ENCODE data around the gene LSM12.
"Not testable (repeated sequence)": the region's sequence is repeated elsewhere in the genome, so short reads cannot be mapped to it uniquely, and the experiment has no call there.

LSM12 gene

DNA sequence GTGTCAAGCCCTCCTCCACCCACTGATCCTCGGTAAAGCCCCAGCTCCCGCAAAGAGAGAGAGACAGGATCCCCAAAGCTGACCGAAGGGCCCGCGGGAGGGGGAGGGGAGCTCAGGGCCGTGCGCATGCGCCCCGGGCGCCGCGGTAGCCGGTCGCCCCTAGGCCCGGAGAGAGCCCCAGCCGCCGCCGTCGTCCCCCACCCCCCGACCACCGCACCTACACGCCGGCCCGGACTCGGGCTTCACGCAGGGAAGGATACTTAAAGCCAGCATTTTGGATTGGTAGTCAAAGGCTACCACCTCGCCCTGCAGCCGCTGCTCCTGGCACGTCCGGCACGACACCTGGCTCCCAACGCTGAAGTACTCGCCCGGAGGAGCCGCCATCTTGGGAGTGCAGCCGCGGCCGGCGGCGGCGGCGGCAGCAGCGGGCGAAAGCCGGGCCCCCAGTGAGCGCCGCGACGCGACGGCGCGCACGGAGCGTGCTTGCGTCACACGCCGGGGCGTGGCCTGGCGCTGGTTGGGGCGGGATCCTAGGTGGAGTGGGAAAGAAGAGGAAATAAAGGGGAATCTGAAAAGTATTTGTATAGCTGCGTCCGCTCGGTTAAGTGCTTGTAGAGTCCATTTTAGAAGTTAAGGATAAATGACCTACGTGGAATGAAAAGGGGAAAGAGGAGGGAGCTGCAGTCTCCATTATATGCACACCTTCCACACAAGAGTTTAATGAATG, at the start of gene LSM12:
Gene LSM12 (minus strand): TSS at position 468 of the 727 bp plus-strand sequence. CDS start 84 bp downstream, at position 384.
- DNase-seq = peak; percentile 90

DNA sequence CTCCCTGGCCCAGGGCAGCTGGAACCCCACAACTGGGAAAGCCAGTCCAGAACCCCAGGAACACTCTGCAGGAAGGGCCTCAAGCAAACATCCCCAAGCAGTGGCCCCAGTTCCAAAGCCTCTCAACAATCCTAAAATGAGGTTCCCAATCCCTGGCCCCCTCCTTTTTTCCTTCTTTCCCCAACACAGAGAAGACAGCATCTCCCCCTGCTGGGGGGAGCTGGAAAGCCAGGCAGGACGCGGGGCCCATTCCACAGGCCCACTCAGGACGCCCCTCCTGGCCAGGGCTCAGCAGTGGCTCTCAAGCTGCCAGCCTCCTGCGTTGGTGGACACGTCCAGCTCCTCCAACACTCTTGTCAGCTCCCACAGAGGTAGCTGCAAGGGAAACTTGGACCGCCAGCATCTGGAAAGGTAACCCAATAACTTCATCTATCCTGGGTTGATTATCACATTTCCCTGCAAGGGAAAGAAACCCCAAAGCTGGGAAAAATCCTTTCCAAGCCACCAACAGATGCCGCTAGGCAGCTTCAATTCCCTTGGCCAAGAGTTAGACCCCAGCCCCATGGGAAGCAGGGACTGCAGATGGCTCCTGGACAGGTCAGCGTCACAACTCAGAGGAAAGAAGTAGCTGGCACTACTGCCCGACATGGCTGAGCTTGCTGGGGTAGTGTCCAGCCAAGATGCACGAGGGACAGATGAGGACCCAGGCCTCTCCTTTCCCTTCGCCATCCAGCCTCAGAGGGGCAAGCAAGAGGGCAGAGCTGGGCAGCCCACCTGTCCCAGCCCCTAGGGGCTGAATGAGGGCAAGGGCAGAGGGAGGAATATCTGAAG, 49.3 kb upstream of the LSM12 start:
- no peak for DNase-seq

DNA sequence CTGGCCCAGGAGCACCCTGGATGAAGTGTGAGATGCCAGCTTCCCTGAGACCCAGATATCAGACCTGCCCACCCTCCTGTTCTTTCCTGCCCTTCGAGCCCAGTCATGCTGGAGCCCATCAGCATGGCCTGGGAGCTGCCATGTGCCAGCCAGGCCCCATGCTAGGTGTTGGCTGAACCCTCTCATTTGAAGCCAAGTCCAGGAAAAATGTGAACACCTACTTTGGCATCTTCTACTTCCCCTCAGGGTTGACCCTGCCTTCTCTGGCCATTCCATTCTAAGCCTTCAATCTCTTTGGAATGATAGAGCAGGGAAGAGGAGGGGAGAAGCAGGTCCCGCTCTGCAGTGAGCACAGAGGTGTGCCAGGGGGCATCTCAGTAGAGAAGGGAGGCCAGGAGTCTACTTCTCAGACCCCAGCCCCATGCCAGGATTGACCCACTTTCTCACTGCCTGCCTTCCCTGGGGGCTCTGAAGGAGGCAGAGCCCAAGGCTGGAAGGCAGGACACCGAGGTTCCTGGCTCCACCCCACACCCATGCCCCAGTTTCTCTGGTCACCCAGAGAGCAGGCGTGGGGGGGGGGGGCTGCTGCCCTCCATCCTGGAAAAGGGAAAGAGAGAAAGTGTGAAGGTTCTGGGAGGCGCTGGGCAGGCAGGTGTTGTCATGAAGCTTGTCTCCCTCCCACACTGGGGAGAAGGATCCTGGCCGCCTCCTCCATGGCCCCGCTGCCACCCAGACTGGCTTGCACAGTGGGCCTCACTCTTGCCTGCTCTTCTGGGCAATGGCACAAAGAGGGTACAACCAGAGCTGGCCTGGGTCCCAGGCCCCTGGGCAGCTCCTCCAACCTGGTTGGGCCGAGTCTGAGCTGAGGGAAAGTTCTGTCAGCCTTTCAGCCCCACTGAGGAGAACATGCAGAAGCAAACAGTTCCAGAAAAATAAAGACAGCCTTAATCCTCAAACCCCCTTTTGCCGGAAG, 47.7 kb upstream of the LSM12 start:
- no peak for DNase-seq

DNA sequence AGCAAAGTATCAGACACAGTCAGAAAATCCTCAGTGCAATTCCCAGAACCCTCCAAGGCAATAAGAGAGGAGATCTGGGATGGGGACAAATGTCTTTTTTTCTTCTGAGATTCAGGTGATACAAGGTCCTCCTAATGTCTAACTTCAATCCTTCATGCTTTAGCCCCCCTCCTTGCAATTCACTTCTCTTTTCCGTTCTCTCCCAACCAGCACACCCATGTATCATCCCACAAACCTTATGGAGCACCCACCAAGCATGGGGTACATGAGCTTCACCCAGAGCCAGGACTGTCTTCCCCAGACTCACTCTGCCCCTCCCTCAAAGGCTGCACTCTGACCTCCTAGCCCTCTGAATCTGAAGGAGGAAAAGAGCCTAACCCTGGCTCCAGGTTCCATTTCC, 46.9 kb upstream of the LSM12 start:
- no peak for DNase-seq

DNA sequence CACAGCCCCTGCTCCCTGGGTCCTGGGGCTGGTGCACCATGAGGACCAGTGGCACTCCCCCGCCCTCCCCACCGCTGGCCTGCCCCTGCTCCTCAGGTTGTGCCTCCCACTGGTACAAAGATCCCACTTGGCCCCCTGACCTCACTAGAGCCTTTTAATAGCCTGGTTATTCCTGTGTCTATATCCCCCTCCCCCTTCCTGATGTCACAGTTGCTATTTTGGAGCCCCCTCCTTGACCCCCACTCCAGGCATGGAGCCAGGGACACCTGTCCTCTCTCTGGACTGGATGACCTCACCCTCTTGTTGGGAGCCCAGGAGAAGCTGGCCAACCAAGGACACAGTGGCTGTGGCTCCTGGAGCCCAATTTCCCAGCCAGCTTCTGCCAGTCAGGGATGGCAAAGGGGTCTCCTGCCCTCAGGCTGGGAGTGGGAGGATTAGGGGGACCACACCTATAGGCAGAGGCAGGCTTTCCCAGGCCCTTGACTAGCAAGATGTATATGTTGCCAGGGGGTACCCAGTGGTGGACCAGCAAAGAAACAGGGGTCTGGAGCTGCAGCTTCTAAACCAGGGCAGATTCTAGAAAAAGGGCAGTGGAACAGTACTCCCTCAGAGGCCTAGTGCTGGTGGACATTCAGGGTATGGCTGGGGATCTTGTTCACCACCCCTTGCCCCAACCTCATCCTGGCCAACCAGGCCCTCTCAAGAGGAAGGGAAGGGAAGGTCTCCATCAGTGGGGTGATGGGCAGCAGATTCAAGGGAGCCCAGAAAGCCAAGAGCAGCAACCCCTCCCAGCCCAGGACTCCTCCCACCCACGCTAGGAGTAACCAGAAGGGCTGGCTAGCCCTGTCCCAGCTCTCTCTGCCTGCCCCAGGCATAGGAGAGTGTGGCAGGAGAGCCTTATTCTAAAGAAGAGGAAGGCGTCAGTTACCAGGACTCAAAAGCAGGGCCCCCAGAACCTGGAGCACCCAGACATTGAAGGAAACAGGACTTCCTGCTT, 46.1 kb upstream of the LSM12 start:
- DNase-seq = no peak

DNA sequence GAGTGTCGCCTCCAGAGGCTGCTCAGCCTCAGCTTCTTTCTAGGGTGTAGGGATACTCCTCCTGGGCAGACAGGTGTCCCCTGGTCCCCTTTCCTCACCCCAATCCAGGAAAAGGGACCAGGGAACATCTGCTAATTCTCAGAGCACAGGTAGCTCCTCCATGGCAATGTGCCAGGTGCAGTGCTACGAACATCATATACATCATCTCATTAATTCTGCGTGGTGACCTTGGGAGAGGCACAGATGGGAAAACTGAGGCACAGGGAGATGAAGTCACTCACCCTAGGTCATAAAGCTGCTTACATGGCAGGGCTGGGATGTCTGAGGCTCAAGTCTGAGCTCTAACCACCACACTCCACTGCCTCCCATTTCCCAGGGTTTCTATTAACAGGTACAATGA, 45.3 kb upstream of the LSM12 start:
- DNase-seq = no peak

DNA sequence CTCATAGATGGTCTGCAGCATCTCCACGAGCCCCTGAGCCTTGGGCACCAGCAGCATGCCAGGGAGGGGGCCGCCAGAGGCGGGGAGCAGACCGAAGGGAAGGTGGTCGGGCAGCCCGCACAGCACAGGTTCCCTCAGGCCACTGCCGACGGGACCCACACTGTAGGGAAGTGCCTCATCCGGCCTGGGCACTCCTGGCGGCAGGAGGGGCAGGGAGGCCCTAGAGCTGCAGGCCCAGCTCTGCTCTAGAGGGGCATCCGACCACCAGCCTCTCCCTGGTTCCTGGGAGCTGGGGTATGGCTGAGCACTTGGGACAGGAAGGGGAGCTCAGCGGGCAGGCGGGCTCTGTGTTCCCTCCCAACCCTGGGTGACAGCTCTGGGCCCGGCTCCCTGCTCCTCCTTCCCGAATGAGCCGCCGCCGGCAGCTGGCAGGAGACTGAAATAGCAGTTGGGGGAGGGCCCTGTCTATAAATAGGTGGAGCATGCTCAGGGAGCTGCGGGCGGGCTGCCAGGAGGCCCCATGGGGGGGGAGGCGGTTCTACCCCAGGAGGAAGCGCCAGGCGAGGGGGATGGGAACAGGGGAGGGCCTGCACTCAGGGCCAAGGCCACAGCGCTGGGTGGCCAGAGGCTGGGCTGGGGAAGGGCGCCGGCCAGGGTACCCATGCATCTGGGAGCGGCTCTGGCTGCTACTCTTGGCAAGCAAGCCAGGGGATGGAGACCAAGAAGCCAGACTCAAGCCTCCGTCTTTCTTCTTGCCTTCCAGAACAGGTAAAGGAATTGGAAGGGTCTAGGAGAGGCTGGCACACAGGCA, 44.6 kb upstream of the LSM12 start:
- DNase-seq = peak; percentile 90

DNA sequence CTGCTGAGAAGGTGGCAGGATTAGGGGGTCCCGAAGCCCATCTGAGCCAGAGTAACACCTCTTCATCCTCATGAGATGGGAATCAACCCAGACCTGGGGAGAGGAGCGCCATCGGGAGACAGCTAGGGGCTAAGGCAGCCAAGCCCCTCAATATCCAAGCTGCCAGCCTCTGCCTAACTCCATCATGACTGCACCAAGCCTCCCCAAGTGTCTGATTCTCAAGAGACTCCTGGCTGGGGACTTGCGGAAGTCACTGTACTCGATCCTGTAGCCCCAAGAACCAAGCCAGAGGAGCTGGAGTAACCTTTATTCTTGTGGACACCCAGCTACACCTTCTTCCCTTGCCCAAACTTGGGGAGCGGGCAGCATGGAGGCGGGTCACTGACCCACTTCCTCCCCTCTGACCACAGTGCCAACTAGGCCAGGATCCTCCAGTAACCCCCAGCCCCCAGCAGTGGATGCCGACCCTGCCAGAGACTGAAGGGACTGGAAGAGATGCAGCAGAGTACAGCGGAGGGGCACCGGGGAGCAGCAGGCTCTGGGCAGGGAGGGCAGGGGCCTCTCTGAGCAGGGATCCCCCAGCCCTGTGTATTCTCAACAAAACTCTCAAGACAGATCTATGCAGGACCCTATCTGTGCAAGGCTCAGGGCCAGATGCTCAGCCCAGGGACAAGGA, 43.7 kb upstream of the LSM12 start:
- no peak for DNase-seq

DNA sequence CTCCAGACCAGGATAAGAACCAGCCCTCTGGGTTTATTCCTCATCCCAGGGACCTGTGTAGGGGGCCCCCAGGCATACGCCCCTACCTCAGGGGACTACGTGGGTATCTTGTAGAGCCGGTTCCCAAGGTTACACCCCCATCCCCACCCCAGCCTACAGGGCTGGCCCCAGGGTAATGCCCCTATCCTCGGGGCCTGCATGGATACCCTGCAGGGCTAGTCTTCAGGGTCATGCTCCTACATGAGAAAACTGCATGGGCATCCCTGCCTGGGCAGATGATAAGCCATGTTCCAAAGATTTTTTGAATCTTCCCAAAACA, 42.8 kb upstream of the LSM12 start:
- no peak for DNase-seq

DNA sequence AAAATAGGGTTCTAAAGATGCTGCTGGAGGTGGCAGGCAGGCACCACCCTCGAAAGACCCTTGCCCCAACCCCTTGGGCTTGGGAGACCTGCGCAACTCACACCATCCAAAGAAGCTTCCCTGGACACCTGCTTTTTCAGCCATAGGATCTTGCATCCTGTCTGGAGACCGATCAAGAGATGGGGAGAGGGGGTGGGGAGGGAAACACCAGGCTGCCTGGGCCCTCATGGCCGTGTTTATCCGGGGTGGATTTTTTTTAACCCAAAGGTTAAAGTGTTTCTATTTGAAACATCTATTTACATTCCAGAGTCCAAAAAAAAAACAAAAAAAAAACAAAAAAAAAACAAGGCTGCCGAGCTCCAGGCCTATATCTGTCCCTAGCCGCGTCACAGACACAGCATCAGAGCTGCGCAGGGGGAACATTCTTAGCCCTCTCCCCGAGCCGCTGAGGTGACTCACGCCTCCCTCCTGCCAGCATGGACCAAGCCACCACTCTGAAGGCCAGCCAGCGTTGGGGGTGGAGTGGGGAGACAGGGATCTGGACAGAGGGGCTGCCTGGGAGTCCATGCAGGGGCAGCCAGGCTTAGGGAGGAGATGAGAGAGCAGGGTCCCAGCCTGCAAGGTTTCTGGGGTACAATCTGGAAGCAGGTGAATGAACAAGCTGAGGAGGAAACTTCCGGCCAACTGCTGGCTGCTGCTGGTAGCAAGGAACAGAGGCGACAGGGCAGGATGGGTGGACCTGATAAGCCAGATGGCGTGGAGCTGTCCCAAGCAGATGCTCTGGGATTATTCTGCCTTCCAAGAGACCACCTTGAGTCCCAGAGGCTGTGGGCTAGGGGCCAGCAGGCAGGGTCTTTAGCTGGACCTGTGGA, 42.2 kb upstream of the LSM12 start:
- no peak for DNase-seq

DNA sequence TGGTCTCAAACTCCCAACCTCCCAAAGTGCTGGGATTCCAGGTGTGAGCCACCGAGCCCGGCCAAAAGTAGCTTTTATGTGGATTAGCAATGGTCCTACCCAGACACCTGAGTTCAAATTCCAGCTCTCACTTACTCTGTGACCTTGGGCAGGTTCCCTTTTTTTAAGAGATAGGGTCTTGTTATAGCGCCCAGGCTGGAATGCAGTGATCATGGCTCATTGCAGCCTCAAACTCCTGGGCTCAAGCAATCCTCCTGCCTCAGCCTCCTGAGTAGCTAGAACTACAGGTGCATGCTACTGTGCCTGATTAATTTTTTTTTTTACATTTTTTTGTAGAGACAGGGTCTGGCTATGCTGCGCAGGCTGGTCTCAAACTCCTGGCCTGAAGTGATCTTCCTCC, 40.3 kb upstream of the LSM12 start:
- no peak for DNase-seq

DNA sequence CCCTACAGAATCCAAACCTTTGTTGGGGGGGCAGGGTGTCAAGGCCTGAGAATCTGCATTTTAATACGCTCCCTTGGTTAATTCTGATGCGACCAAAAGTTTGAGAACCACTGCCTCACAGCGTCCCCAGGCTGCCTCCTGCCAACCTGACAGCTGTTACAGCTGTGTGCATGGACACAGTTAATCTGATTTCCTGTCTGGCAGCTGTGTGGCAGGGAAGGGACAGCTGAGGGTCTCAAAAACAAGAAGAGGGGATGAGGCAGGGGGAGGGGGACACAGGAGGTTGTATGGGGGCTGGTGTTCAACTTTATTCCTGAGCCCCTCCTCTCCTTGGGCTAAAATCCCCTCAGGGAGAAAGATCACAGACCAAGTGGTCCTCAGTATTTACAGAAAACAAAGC, 39.5 kb upstream of the LSM12 start:
- no peak for DNase-seq

DNA sequence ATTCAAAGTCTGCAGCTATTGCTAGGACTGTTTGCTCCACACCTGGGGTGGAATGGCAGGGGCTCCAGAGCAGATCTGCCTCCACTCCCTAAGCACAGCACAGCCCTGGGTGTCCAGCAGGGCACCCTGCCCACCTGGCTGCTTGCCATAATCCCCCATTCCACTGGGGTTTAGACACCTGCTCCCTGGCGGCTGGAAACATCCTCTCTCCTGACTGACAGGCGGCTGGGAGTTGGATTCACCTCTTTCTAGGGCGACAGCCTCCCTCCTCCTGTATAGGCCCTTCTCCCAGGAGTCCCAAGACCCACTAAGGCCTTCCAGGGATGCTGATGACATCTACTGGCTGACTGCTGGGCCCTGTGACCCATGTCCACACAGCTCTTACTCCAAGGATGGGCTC, 39.0 kb upstream of the LSM12 start:
- DNase-seq = peak; percentile 42

DNA sequence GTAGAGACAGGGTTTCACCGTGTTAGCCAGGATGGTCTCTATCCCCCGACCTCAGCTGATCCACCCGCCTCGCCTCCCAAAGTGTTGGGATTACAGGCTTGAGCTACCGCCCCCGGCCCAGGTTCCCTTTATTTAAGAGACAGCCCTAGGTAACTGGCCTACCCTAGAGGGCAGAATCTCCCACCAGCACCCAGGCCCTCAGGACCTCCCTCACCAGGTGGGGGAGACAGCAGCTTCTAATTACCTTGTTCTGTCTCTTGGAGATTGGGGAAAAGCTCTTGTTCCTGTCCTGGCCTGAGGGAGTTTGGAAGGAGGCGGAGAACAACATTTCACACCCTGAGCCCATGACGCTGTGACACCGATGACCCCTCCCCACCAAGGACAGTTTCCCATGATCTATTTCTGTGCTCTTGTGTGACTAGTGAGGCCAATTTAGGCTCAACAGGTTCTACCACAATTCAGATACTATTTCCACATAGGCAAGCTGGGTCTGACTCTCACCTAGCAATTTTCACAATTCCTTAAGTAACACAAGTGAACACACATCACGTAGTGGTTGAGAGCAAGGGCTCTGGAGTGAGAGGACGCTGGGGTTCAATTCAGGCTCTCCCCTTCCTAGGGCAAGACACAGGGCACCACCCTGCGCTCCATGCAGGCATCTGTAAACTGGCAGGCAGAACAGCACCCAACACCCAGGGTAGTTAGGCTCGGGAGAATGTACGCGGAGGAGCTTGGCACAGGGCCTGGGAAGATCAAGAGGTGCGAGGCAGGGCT, 36.6 kb upstream of the LSM12 start:
- DNase-seq = no peak

DNA sequence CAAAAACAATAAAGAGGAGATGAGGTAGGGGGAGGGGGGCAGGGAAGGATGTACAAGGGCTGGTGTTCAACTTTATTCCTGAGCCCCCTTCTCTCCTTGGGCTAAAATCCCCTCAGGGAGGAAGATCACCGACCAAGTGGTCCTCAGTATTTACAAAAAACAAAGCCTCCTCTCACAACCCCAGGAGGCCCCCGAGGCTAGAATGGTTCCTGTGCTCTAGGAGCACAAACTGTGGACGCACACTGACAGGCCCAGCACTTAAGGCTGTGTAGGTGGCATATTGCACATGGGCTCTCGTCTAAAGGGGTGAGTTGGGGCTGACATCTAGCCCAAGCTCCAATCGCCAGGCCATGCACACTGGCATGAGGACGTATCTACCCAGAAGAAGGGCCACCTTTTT, 35.4 kb upstream of the LSM12 start:
- DNase-seq = not testable (repeated sequence)

DNA sequence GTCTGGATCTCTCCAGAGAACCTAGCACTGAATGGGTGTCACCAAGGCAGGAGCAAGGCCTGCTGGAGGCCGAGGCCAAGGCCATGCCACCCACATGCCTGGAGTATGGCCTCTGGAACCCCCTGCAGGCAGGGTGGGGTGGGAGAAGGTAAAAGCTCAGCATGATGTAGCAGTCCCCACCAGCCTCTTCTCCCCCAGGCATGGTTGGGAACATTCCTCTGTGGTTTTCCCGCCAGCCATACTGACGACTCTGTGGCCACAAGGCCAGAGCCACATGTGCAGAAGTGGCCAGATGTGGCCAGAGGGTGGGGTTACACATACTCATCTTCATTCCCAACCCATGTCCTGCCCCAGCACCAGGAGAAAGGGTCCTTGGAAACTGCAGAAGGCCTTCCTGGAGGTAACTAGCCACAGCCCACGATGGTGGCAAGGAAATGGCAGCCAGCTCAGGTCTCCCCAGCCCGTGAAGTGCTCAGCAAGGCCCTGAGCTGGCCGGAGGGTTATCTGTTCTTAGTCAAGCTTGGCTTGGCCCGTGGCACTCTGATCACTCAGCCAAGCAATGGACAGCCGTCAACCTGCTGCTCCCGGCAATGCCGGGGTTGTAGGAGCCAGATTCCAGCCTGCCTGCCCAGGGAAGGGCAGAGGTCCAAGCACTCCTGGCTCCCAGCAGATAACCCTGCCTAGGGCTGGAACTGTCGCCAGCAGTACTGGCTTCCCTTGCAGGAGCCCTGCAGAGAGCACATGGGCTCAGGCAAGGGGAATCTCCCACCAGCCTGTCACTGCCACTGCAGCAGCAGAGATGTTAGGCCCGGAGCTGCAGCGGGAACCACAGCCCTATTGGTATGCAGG, 30.9 kb upstream of the LSM12 start:
- DNase-seq = no peak

DNA sequence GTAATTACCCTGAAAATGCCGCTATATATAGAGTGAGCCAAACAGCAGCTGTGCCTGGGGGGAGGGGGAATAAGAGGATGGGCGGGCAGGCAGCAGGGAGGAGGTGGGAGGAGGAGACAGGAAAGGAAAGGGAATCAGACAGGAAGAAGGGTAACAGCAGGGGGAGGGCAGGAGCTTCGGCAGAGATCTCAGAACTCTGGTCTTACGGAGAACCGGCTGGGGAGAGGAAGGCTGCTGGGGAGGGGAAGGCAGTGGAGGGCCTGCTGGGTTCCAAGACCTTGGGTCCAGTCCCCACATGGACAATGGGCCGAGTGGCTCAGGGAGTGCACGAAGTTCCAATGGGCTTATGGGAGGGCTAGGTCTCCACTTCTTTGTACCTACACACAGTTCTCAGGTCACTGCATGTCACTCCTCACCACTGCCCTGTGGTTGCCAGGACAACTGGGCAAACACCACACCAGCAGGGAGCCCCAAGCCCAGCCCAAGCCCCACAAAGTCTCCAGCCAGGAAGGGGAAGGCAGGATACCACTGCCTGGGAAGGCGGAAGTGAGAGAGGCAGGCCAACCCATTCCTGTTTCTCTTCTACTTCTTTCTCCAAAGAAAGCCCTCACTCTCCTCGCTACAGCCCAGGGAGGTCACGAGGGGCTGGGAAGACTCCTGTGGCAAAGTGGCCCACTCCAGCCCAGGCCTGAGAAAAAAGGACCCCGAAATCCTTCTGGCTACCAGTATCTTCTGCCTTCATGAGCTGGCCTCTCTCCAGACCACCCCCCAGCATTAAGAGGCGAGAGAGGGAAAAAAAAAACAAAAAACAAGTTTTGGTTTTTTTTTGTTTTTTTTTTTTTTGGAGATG, 29.4 kb upstream of the LSM12 start:
- peak; percentile 60 for DNase-seq
